ENCODE results near the gene FIBCD1.

FIBCD1 gene

GRCh38 chr9:130923611-130924447 lies 15.2 kb downstream of the FIBCD1 start:
- no peak for DNase-seq (ENCODE audit: low read depth in 1 of 2, low spot score in 1 of 2)
- TF ChIP-seq, protein P1, sequence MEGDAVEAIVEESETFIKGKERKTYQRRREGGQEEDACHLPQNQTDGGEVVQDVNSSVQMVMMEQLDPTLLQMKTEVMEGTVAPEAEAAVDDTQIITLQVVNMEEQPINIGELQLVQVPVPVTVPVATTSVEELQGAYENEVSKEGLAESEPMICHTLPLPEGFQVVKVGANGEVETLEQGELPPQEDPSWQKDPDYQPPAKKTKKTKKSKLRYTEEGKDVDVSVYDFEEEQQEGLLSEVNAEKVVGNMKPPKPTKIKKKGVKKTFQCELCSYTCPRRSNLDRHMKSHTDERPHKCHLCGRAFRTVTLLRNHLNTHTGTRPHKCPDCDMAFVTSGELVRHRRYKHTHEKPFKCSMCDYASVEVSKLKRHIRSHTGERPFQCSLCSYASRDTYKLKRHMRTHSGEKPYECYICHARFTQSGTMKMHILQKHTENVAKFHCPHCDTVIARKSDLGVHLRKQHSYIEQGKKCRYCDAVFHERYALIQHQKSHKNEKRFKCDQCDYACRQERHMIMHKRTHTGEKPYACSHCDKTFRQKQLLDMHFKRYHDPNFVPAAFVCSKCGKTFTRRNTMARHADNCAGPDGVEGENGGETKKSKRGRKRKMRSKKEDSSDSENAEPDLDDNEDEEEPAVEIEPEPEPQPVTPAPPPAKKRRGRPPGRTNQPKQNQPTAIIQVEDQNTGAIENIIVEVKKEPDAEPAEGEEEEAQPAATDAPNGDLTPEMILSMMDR (IDR thresholded peaks at IDR 0.05; ENCODE audit: insufficient read depth, low read length) = no peak
- TF ChIP-seq SPI1 (IDR thresholded peaks at IDR 0.05; ENCODE audit: borderline replicate concordance, low read depth) = no peak
- no peak for TF ChIP-seq POLR2AphosphoS5 (IDR thresholded peaks at IDR 0.05; ENCODE audit: low read depth)
- H3K27ac ChIP-seq (replicated peaks) = no peak overlapping the region
- H3K27me3 ChIP-seq (ENCODE audit: insufficient read depth, poor library complexity, severe bottlenecking) = peaks cover 25% of the 10 kb centered on the region
- H3K4me3 ChIP-seq (replicated peaks; ENCODE audit: insufficient read depth, low read length) = no peak overlapping the region

GRCh38 chr9:130922893-130923610 lies 16.0 kb downstream of the FIBCD1 start:
- TF ChIP-seq, protein P1 (IDR thresholded peaks at IDR 0.05; ENCODE audit: insufficient read depth, low read length) = no peak
- TF ChIP-seq REST (IDR thresholded peaks at IDR 0.05; ENCODE audit: insufficient replicate concordance, low read depth) = no peak
- no peak for TF ChIP-seq GABPA (IDR thresholded peaks at IDR 0.05; ENCODE audit: low read depth)
- no peak for TF ChIP-seq SPI1 (IDR thresholded peaks at IDR 0.05; ENCODE audit: borderline replicate concordance, low read depth)
- TF ChIP-seq POLR2AphosphoS5 (IDR thresholded peaks at IDR 0.05; ENCODE audit: low read depth) = no peak
- no peak overlapping the region for H3K27ac ChIP-seq (replicated peaks)
- DNase-seq (ENCODE audit: low read depth in 1 of 2, low spot score in 1 of 2) = no peak
- no peak overlapping the region for H3K4me3 ChIP-seq (replicated peaks; ENCODE audit: insufficient read depth, low read length)
- peaks cover 25% of the 10 kb centered on the region for H3K27me3 ChIP-seq (ENCODE audit: insufficient read depth, poor library complexity, severe bottlenecking)

DNA sequence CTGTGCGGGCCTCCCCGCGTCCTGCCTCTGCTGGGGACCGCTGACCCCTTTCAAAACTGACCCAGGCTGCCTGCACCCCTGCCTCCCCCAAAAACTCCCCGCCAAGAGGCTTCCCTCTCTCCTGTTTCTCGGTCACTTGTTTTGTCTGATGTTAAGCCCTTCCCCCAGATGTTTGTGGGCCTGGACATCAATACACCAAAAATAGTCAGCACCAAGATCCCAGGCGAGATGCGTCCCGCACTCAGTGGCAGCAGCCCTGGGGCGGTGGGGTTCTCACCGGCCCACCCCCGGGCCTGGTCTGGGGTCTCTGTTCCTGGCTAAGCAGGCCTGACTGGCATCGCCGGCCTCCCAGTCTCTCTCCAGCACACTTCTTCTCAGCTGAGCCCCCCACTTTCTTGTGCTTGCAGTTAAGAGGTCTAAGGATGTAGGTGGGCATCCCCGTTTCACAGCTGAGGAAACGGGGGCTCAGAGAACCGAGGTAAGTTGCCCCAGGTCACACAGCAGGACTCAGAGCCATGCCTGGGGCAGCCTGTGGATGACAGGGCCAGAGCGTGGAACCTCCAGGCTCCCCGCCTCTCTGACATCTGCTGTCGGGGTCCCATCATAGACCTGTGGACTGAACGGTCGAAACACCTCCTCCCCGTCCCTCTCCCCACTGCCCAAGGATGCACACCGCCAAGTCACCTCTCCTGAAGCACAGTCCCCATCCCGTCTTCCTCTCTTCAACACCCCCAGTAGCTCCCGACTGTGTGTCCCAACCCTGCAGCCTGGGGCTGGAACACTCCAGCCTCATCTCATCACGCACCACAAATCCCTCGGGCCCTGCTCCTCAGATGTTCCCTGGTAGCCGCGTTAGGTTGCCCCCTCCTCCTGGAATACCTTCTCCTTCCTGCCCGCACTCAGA lies 16.8 kb downstream of the FIBCD1 start:
- TF ChIP-seq REST (IDR thresholded peaks at IDR 0.05; ENCODE audit: insufficient replicate concordance, low read depth) (no peak), POLR2AphosphoS5 (IDR thresholded peaks at IDR 0.05; ENCODE audit: low read depth) (no peak), SPI1 (IDR thresholded peaks at IDR 0.05; ENCODE audit: borderline replicate concordance, low read depth) (no peak), GABPA (IDR thresholded peaks at IDR 0.05; ENCODE audit: low read depth) (no peak)
- TF ChIP-seq, protein P1 (IDR thresholded peaks at IDR 0.05; ENCODE audit: insufficient read depth, low read length) = no peak
- DNase-seq (ENCODE audit: low read depth in 1 of 2, low spot score in 1 of 2) = no peak
- Histone ChIP-seq H3K27ac (replicated peaks) (no peak overlapping the region), H3K4me3 (replicated peaks; ENCODE audit: insufficient read depth, low read length) (no peak overlapping the region), H3K27me3 (ENCODE audit: insufficient read depth, poor library complexity, severe bottlenecking) (peaks cover 25% of the 10 kb centered on the region)
